Left colon (tissue), 2 donors: Measurements from ENCODE around the gene SPAG16. TPM values are rescaled to one million over a fixed set of nuclear protein-coding genes. Genes with fewer than 3 reads are reported as not detected.

Experiments
- ATAC-seq: fragments of 200-7000 bp; cut with Tn5 transposase; one replicate; pipeline ENCODE4 v1.9.1; 2020; ENCODE audit warnings: mild to moderate bottlenecking, moderate library complexity
- DNase-seq, 2 donors: peaks; one replicate each; pipeline ENCODE4 v3.0.0-alpha.2; 2020
- intact Hi-C, 2 donors: fragments of 100-400 bp; cut with DNase I in 1 of 2; cut with micrococcal nuclease in 1 of 2; formaldehyde crosslinking; loops; one replicate each; pipeline versions ENCODE4 v1.11.2 to v1.14.0; 2022; cut with DNase I, micrococcal nuclease
- long read RNA-seq: library from polyadenylated mRNA; unstranded; transcript quantifications from one replicate; pipeline ENCODE4 v2.0.0, GENCODE V29; 2021
- total RNA-seq, 2 donors: library from RNA; stranded (reverse); fragmentation: NEBNext Ultra II Directional; extraction: Animal tissue kit (Norgen Biotek cat#: 25700); gene quantifications; one replicate each; pipeline ENCODE4 v1.2.1, GENCODE V29; 2021
- donor health status: DM: no; HTN: no; CAD: no.
- donor health status: DM: yes; HTN: yes; CAD: no.

The SPAG16 gene
- total RNA-seq, result 10 to 100 TPM; 21.0 to 21.8 TPM
- long read RNA-seq, transcript SPAG16-207 (5 exons, 1,250 nt), result major isoform, 29 of 30 reads
- long read RNA-seq, partial matches to known transcripts, result 1 of 30 reads
- long read RNA-seq, other reads (novel, unspliced or antisense), result 0 of 30 reads

- ATAC-seq (peak; percentile 98), DNase-seq (peak; percentile 97)
- intact Hi-C loops, result no loop called here
Observed at GRCh38 chr2:213284105-213285090, at the start of gene SPAG16. TSS of gene SPAG16 (plus strand) at chr2:213284464.

GRCh38 chr2:213234641-213235040, 49.6 kb upstream of the SPAG16 start:
- no peak for ATAC-seq
- intact Hi-C loops, result no loop called here
- DNase-seq, result no peak

DNA sequence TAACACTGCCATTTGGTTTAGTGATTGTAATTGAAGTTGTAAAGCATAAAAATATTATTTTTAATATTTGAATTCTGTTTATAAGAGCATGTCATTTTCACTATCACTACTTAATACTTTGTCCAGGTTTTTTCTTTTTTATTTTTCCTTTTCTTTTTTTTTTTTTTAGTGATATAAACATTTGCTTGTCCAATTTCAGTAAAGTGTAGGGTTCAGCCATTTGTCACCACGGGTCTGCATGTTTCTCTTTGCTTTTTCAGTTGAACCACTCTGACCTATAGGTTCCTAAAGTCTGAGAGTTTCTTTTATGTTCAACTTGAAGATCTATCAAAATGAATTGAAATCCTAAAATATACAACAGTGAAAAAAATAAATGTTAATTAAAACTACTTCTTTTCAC, 48.5 kb upstream of the SPAG16 start:
- no peak for DNase-seq
- intact Hi-C loops, result no loop called here
- ATAC-seq, result no peak

DNA sequence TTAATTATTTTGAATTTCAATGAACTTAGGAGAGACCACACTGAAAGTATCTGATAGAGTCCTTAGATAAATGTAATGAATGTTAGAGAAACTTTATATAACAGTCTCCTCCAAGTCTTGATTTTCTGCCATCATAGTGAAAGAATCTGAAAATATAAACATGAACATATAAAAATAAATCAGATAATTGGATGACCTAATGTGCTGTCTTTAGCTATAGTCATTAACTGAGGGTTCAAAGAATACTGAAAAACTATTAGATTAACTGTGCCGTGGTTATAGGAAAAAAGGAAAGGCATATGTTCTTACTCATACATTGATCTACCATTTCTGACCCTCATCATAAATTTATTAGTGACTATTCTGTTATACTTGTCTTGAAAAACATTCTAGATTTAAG, 47.0 kb upstream of the SPAG16 start:
- ATAC-seq (no peak), DNase-seq (no peak)
- intact Hi-C loops, result no loop called here

GRCh38 chr2:213237787-213238186, 46.5 kb upstream of the SPAG16 start:
- intact Hi-C loops, result no loop called here
- ATAC-seq (no peak), DNase-seq (no peak)

DNA sequence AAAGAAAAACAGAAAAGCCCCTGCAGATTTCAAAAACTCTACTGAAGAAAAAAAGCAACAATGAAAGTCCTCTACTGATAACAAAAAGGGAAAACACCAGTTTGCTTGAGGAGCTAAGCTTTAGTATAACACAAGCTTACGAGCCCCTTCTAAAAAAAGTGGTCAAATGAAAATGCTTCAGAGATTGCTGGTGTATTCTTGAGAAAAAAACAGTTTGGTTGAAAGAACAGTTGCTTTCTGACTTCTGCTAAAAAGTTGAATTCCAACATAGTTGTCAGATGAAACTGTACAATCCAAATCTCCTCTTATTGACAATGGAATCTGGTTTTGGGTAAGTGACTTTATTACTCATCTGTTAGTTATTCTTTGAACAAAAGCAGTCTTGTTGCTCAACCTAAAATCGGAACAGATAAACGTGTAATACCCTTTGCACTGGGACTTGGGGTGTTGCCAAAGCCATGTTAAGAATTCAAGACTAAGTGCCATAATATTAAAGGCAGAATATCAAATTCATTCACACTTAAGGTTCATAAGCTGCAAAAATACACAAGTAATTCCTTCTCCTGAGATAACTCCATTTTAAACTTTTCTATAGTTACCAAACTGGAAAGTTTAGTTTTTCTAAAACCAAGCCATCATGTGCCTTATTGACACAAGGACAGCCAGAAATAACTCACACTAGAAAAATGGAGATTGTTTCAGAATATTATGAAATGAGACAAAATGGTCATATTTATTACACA, 45.3 kb upstream of the SPAG16 start:
- intact Hi-C loops, result no loop called here
- DNase-seq (no peak), ATAC-seq (no peak)

DNA sequence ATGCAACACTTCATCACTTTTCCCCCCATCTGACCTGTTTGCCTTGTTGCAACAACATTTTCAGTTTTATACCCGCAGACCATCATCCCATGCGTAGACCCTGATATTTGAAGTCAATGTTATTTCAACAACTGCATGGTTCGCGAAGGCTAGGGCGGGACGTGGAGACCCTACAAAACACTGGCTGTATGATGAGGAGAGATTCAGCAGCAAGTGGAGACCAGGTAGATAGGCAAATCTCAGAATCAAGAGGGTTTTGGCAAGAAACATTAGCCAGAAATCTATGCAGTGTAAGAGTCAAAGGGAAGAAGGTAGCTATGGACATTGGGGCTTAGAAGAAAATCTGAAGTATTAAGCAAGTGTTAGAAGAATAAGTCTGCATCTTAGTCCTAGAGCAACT, 42.4 kb upstream of the SPAG16 start:
- intact Hi-C loops, result no loop called here
- ATAC-seq (no peak), DNase-seq (no peak)

GRCh38 chr2:213242653-213243052, 41.6 kb upstream of the SPAG16 start:
- ATAC-seq (no peak), DNase-seq (no peak)
- intact Hi-C loops, result no loop called here

DNA sequence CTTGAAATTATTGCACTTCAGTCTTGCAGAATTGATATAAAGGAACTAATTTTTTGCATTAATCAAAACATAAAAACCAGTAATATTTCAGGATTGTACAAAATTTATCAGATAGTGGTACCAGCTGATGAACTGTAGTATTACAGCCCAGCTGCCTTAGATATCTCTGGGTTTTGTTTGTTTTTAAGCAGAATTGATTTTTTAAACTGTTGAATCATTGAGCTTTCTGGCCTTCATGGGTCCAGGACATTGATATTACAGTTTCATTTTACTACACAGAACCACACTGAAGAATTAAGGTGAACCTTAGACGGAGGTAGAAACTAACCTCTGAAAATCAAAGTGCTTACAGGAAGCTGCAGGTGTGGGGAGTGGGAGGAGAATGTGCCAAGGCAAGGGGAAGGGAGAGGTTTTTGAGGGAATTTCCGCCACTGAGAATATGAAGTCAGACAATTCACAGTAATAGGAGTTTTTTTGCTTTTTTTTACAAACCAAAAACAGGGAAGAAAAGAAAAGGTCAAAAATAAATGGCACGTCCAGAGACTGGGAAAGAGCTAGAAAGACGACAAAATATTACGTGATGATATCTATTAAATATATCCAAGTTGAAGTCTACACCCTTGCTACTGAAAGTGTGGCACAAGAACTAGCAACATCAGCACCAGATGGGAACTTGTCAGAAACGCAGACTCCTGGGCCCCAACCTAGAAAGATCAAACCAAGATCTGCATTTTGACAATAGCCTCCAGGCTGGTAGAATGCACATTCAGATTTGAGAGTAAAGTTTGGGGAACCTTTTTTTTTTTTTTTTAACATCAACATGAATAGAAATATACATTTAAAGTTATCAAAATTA, 40.8 kb upstream of the SPAG16 start:
- intact Hi-C loops, result no loop called here
- ATAC-seq, result no peak
- no peak for DNase-seq

DNA sequence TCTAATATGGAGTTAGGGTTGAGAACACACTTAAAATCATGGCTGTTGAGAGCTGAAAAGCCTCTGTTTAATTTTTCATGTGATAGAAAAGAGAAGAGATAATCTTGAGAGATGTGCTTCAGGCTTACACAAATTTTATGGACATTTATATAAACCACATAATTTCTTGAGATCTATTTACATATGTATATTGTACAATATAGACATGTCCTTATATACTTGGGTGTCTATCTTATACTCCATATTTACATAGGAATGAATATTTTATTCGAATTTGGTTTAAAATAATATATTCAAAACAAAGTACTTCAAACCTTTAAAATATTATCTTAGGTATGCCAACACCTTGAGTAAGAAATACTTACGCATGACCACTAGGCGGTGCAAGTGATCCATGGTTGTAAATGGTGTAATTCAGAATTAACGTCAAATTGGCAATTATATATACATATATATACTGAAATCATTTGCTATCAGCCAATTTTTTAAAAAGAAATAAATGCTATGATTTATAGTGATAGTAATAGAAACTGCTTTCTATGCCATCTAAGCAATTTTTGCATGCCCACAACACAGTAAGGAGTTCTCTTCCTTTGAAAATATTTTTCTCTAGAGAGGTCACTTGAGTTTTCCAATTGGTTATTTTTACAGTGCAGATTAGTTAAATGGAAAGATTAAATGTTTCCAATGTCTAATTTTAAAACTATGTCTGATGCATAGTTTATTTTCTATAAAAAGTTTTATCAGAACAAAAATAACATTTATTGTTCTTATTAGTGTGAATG, 37.6 kb upstream of the SPAG16 start:
- ATAC-seq (no peak), DNase-seq (peak in 1 of 2 donors; percentile 33)
- intact Hi-C loops, result no loop called here

- ATAC-seq (no peak), DNase-seq (no peak)
- intact Hi-C loops, result no loop called here
Observed at GRCh38 chr2:213247566-213247965, 36.7 kb upstream of the SPAG16 start.

DNA sequence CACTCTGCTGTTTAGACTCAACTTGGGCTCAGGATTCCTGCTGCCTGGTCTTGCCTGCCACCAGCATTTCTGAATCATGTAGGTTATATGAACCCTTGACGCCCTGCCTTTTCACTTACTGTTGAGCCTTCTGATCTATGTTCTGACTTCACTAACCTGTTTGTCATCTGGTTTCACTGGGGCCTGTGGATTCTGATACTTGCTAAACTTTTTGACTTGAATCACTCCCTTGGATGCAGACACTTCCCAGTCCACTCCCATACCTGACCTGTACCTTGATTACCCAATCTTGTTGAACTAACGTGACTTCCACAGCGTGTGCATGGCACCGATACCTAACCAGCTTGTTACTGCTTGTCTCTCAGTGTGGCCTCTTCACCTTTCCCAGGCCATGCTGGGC, 35.6 kb upstream of the SPAG16 start:
- no peak for DNase-seq
- intact Hi-C loops, result no loop called here
- ATAC-seq, result no peak

- DNase-seq (no peak), ATAC-seq (no peak)
- intact Hi-C loops, result no loop called here
Observed at GRCh38 chr2:213249502-213249901, 34.8 kb upstream of the SPAG16 start.

DNA sequence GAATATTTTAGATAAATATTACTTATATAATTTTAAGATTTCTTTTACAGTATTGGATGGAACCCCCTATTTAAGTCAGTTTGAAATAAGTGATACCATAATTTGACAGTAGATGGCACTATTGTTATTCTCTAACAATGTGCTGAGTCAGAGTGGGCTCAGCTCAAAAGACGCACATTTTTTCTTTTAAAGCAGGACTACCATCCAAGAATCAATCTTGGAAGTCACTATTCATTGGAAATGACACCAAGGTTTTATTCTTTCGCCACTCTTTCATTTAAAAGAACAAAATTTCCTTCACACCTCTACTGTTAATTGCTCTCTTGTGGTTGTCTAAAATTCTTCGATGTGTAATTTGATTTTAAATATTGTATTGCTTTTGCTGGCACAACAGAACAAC, 32.6 kb upstream of the SPAG16 start:
- intact Hi-C loops, result no loop called here
- ATAC-seq, result peak; percentile 59

GRCh38 chr2:213252206-213252605, 32.1 kb upstream of the SPAG16 start:
- intact Hi-C loops, result no loop called here
- ATAC-seq (no peak), DNase-seq (no peak)

More for the DNA sequence above, 32.6 kb upstream of the SPAG16 start:
- no peak for DNase-seq

- no peak for DNase-seq
- ATAC-seq, result no peak
- intact Hi-C loops, result no loop called here
Observed at GRCh38 chr2:213253162-213253561, 31.1 kb upstream of the SPAG16 start.

- DNase-seq (no peak), ATAC-seq (no peak)
- intact Hi-C loops, result no loop called here
Observed at GRCh38 chr2:213259266-213259665, 25.0 kb upstream of the SPAG16 start.

DNA sequence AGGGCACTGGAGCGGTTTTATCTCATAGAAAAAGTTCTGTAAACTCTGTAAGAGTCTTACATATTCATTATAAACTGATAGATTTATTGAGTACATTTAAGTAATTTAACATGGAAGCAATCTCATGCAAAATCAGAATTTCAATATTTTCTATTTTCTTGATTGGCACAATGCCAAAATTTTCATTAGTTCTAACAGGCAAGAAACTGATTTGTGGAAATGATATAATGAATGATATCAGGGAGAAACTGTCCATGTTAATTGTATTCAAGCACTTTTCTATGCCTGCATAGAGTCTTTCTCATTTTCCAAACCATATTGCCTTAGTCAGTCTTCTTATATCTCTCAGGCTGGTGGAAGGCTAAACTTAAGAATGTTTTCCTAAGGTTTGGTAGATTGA, 23.0 kb upstream of the SPAG16 start:
- no peak for ATAC-seq
- no peak for DNase-seq
- intact Hi-C loops, result no loop called here
